Type B pancreatic cell (in vitro differentiated cells): ENCODE measurements around the gene NANOS3. TPM values are rescaled to one million over a fixed set of nuclear protein-coding genes. Genes with fewer than 3 reads are reported as not detected.
"Not testable (repeated sequence)": the region's sequence is repeated elsewhere in the genome, so short reads cannot be mapped to it uniquely, and the experiment has no call there.

ENCODE experiments used
- DNase-seq: peaks from one replicate; pipeline ENCODE4 v3.0.0; 2021; ENCODE audit warnings: mixed read lengths; ENCODE audit not compliant: unreplicated experiment; ENCODE audit errors: extremely low spot score
- H3K27ac Mint-ChIP-seq: 2 replicates; pipeline ENCODE4 v1.8.0; 2021; ENCODE audit warnings: mild to moderate bottlenecking, mixed read lengths
- H3K27me3 Mint-ChIP-seq: 2 replicates; pipeline ENCODE4 v1.8.0; 2021; ENCODE audit warnings: mixed read lengths
- H3K36me3 Mint-ChIP-seq: 2 replicates; pipeline ENCODE4 v1.8.0; 2021; ENCODE audit warnings: mixed read lengths
- H3K4me1 Mint-ChIP-seq: one replicate; pipeline ENCODE4 v1.8.0; 2021; ENCODE audit warnings: mixed read lengths; ENCODE audit not compliant: unreplicated experiment
- H3K4me3 Mint-ChIP-seq: 2 replicates; pipeline ENCODE4 v1.8.0; 2021; ENCODE audit warnings: mild to moderate bottlenecking, mixed read lengths
- H3K9me3 Mint-ChIP-seq: 2 replicates; pipeline ENCODE4 v1.8.0; 2021; ENCODE audit warnings: mixed read lengths
- CTCF ChIP-seq: fragments of 200-600 bp; sonication (generic); conservative IDR thresholded peaks from 2 replicates; pipeline ENCODE4 v1.5.0; 2021; ENCODE audit warnings: antibody characterized with exemption, mild to moderate bottlenecking
- total RNA-seq: library from RNA; stranded (reverse); gene quantifications from 2 replicates; pipeline ENCODE4 v1.2.1, GENCODE V29; 2021; ENCODE audit warnings: low replicate concordance

The NANOS3 gene
- total RNA-seq, 1 donor from 2014 or later, result 2.8 TPM

GRCh38 chr19:13918726-13919411, 41.9 kb downstream of the NANOS3 start:
- Mint-ChIP-seq H3K4me3 (no peak overlapping the region), H3K27ac (no peak overlapping the region), H3K27me3 (no peaks in the 10 kb centered on the region), H3K4me1 (no peaks in the 10 kb centered on the region), H3K9me3 (no peaks in the 10 kb centered on the region), H3K36me3 (peaks cover 18% of the 10 kb centered on the region)
- DNase-seq, result no peak
- no peak for TF ChIP-seq CTCF

- Mint-ChIP-seq H3K27me3 (no peaks in the 10 kb centered on the region), H3K4me1 (no peaks in the 10 kb centered on the region), H3K27ac (no peak overlapping the region), H3K9me3 (no peaks in the 10 kb centered on the region), H3K36me3 (peaks cover 25% of the 10 kb centered on the region), H3K4me3 (no peak overlapping the region)
- DNase-seq, result no peak
- no peak for TF ChIP-seq CTCF
Measured at GRCh38 chr19:13920524-13920923, 43.6 kb downstream of the NANOS3 start.

- H3K36me3 Mint-ChIP-seq, result peaks cover 25% of the 10 kb centered on the region
- H3K4me1 Mint-ChIP-seq, result no peaks in the 10 kb centered on the region
- no peaks in the 10 kb centered on the region for H3K27me3 Mint-ChIP-seq
- no peak for DNase-seq
- no peaks in the 10 kb centered on the region for H3K9me3 Mint-ChIP-seq
- H3K4me3 Mint-ChIP-seq, result no peak overlapping the region
- no peak overlapping the region for H3K27ac Mint-ChIP-seq
- TF ChIP-seq CTCF, result no peak
Measured at GRCh38 chr19:13920940-13921747, 44.2 kb downstream of the NANOS3 start.

- peaks cover 25% of the 10 kb centered on the region for H3K36me3 Mint-ChIP-seq
- not testable (repeated sequence) for H3K9me3 Mint-ChIP-seq, H3K27ac Mint-ChIP-seq
Measured at GRCh38 chr19:13922118-13922517, 45.2 kb downstream of the NANOS3 start.

GRCh38 chr19:13923194-13923987, 46.5 kb downstream of the NANOS3 start:
- no peak overlapping the region for H3K27ac Mint-ChIP-seq
- H3K9me3 Mint-ChIP-seq, result no peaks in the 10 kb centered on the region
- no peaks in the 10 kb centered on the region for H3K4me1 Mint-ChIP-seq
- H3K4me3 Mint-ChIP-seq, result no peak overlapping the region
- no peak for DNase-seq
- TF ChIP-seq CTCF, result no peak
- H3K36me3 Mint-ChIP-seq, result peaks cover 25% of the 10 kb centered on the region
- no peaks in the 10 kb centered on the region for H3K27me3 Mint-ChIP-seq

More at GRCh38 chr19:13922118-13922517, 45.2 kb downstream of the NANOS3 start:
- DNase-seq, H3K27me3 Mint-ChIP-seq, H3K4me1 Mint-ChIP-seq, H3K4me3 Mint-ChIP-seq: not testable (repeated sequence)
